NCI-H1048 (cell line): Measurements from ENCODE around the gene KLK6.

Experiments used
- DNase-seq: peaks from one replicate; lab custom pipeline; 2025; lab: John Stamatoyannopoulos, UW

KLK6 gene

GRCh38 chr19:50910722-50911121 is 58.7 kb downstream of the KLK6 start:
- DNase-seq: no peak

- peak; percentile 53 for DNase-seq
Measured at GRCh38 chr19:50909240-50910070, 59.9 kb downstream of the KLK6 start.
